ENCODE results near the gene TPBG.

- no peak for TF ChIP-seq YY1 (IDR thresholded peaks at IDR 0.05; ENCODE audit: insufficient read depth, insufficient read length)
- no peak for TF ChIP-seq ZNF274 (IDR thresholded peaks at IDR 0.05; ENCODE audit: low read depth, low read length)
- no peak for TF ChIP-seq SUZ12 (IDR thresholded peaks at IDR 0.05; ENCODE audit: extremely low read depth, insufficient read depth, insufficient read length)
Observed at GRCh38 chr6:82329766-82330165, 33.9 kb upstream of the TPBG start.
